Astrocyte (in vitro differentiated cells and primary cell): Measurements from ENCODE around the gene NPAT. TPM values are rescaled to one million over a fixed set of nuclear protein-coding genes. Genes with fewer than 3 reads are reported as not detected.

ENCODE experiments used
- DNase-seq: peaks from one replicate; pipeline ENCODE4 v3.0.0-alpha.2; 2010; ENCODE audit warnings: low read depth
- FAIRE-seq: peaks from 2 replicates; lab custom pipeline; 2011; peaks lifted over from hg19 to GRCh38; lab: Jason Lieb, UNC
- H2AFZ ChIP-seq: 2 replicates; pipeline ENCODE4 v1.6.0; 2012; ENCODE audit warnings: low read depth, low read length, inconsistent platforms
- H3K27ac ChIP-seq: 2 replicates; pipeline ENCODE4 v1.5.1; 2011; ENCODE audit warnings: low read depth, low read length, inconsistent platforms
- H3K27me3 ChIP-seq: 2 replicates; pipeline ENCODE4 v1.6.0; 2011; ENCODE audit warnings: low read length, inconsistent platforms; ENCODE audit not compliant: insufficient read depth
- H3K36me3 ChIP-seq: 2 replicates; pipeline ENCODE4 v1.5.1; 2011; ENCODE audit warnings: low read length, inconsistent platforms; ENCODE audit not compliant: insufficient read depth
- H3K4me1 ChIP-seq: 2 replicates; pipeline ENCODE4 v1.5.1; 2011; ENCODE audit warnings: low read length, inconsistent platforms; ENCODE audit not compliant: insufficient read depth
- H3K4me2 ChIP-seq: 2 replicates; pipeline ENCODE4 v1.6.0; 2012; ENCODE audit warnings: low read length, inconsistent platforms
- H3K4me3 ChIP-seq: 2 replicates; pipeline ENCODE4 v1.5.1; 2011; ENCODE audit warnings: low read depth, mild to moderate bottlenecking, low read length, inconsistent platforms; ENCODE audit not compliant: insufficient read depth
- H3K79me2 ChIP-seq: 2 replicates; pipeline ENCODE4 v1.6.0; 2012; ENCODE audit warnings: mild to moderate bottlenecking, low read length, inconsistent platforms; ENCODE audit not compliant: insufficient read depth
- H3K9ac ChIP-seq: 2 replicates; pipeline ENCODE4 v1.6.0; 2012; ENCODE audit warnings: mild to moderate bottlenecking, low read length, inconsistent platforms
- H3K9me3 ChIP-seq: 2 replicates; pipeline ENCODE4 v1.5.1; 2012; ENCODE audit warnings: low read depth, mild to moderate bottlenecking, low read length, inconsistent platforms; ENCODE audit not compliant: insufficient read depth
- H4K20me1 ChIP-seq: 2 replicates; pipeline ENCODE4 v1.6.0; 2012; ENCODE audit warnings: low read length, inconsistent platforms; ENCODE audit not compliant: insufficient read depth
- H3K27ac Mint-ChIP-seq: one replicate; pipeline ENCODE4 v1.8.0; 2021; ENCODE audit warnings: mild to moderate bottlenecking, mixed read lengths; ENCODE audit not compliant: unreplicated experiment
- H3K27me3 Mint-ChIP-seq: one replicate; pipeline ENCODE4 v1.8.0; 2021; ENCODE audit warnings: low read depth, mixed read lengths; ENCODE audit not compliant: unreplicated experiment
- H3K36me3 Mint-ChIP-seq: one replicate; pipeline ENCODE4 v1.8.0; 2021; ENCODE audit warnings: low read depth, mixed read lengths; ENCODE audit not compliant: unreplicated experiment
- H3K4me1 Mint-ChIP-seq: one replicate; pipeline ENCODE4 v1.8.0; 2021; ENCODE audit warnings: low read depth, mixed read lengths; ENCODE audit not compliant: unreplicated experiment
- H3K4me3 Mint-ChIP-seq: one replicate; pipeline ENCODE4 v1.8.0; 2021; ENCODE audit warnings: mild to moderate bottlenecking, moderate library complexity, mixed read lengths; ENCODE audit not compliant: unreplicated experiment
- H3K9me3 Mint-ChIP-seq: one replicate; pipeline ENCODE4 v1.8.0; 2021; ENCODE audit warnings: mild to moderate bottlenecking, mixed read lengths; ENCODE audit not compliant: unreplicated experiment
- CTCF ChIP-seq: IDR thresholded peaks from 2 replicates; pipeline ENCODE4 v1.5.1; 2011; ENCODE audit warnings: low read depth, mild to moderate bottlenecking, inconsistent platforms, low read length, moderate library complexity; ENCODE audit not compliant: insufficient read depth
- EZH2 ChIP-seq: IDR thresholded peaks from 2 replicates; pipeline ENCODE4 v1.6.1; 2012; ENCODE audit warnings: mild to moderate bottlenecking, low read length, inconsistent platforms; ENCODE audit not compliant: insufficient read depth
- total RNA-seq: library from RNA; stranded (reverse); gene quantifications from 2 replicates; pipeline ENCODE4 v1.2.1, GENCODE V29; 2021

Gene NPAT
- total RNA-seq, 1 donor from 2014 or later: 10.4 TPM

- Histone ChIP-seq H3K4me3 (no peak overlapping the region), H3K4me2 (no peak overlapping the region), H3K27me3 (no peaks in the 10 kb centered on the region), H3K9me3 (no peaks in the 10 kb centered on the region), H4K20me1 (no peaks in the 10 kb centered on the region), H3K9ac (no peak overlapping the region), H3K36me3 (peaks cover 18% of the 10 kb centered on the region), H2AFZ (no peak overlapping the region), H3K4me1 (no peaks in the 10 kb centered on the region), H3K79me2 (no peaks in the 10 kb centered on the region), H3K27ac (no peak overlapping the region)
- Mint-ChIP-seq H3K4me3 (no peak overlapping the region), H3K9me3 (no peaks in the 10 kb centered on the region), H3K27me3 (no peaks in the 10 kb centered on the region), H3K4me1 (no peaks in the 10 kb centered on the region), H3K36me3 (peaks cover 9% of the 10 kb centered on the region), H3K27ac (no peak overlapping the region)
- no peak for DNase-seq
- TF ChIP-seq CTCF (no peak), EZH2 (no peak)
- no peak for FAIRE-seq
Observed at GRCh38 chr11:108246885-108247284, 24.4 kb upstream of the NPAT start.

DNA sequence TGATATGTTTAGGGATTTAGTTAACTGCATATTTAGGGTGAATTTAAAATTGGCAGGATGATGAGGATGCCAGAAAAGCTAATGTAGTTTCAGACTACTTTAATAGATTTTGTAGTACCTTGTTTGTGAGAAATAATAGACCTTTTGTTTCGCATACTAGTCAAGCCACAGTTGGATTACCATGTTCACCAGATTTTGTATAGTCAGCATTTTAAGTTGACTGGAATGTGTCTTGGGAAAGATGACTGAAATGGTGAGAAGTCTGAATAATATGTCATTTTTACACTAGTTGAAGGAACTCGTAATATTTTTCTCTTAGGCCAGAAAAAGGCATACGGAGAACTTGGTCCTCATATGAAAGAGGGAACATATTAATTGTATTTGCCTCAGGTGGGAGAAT lies 23.9 kb upstream of the NPAT start:
- TF ChIP-seq EZH2 (no peak), CTCF (no peak)
- no peak for DNase-seq
- Histone ChIP-seq H3K27ac (no peak overlapping the region), H4K20me1 (no peaks in the 10 kb centered on the region), H2AFZ (no peak overlapping the region), H3K27me3 (no peaks in the 10 kb centered on the region), H3K9me3 (no peaks in the 10 kb centered on the region), H3K9ac (no peak overlapping the region), H3K4me2 (no peak overlapping the region), H3K79me2 (no peaks in the 10 kb centered on the region), H3K4me3 (no peak overlapping the region), H3K4me1 (no peaks in the 10 kb centered on the region), H3K36me3 (peaks cover 18% of the 10 kb centered on the region)
- Mint-ChIP-seq H3K9me3 (no peaks in the 10 kb centered on the region), H3K36me3 (peaks cover 9% of the 10 kb centered on the region), H3K4me1 (no peaks in the 10 kb centered on the region), H3K27me3 (no peaks in the 10 kb centered on the region), H3K27ac (no peak overlapping the region), H3K4me3 (no peak overlapping the region)
- no peak for FAIRE-seq

DNA sequence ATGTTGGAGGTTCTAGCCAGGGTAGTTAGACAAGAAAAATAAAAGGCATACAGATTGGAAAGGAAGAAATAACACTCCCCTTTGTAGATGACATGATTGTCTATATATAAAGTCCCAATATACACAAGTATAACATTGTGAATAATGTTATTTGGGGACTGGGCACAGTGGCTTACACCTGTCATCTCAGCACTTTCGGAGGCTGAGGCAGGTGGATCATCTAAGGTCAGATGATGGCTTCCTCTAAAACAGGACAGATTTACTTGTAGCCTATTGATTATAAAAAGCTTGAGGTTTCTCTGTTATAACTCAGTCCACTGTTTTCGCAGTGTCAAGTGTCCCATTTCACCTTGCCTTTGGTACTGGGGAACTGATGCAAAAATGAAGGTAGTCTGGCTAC lies 20.0 kb upstream of the NPAT start:
- H3K4me1 ChIP-seq: no peaks in the 10 kb centered on the region
- no peak for FAIRE-seq
- Mint-ChIP-seq H3K9me3 (no peaks in the 10 kb centered on the region), H3K4me1 (peaks cover 2% of the 10 kb centered on the region), H3K4me3 (no peak overlapping the region), H3K27me3 (no peaks in the 10 kb centered on the region), H3K36me3 (peaks cover 3% of the 10 kb centered on the region), H3K27ac (no peak overlapping the region)
- no peak overlapping the region for H3K9ac ChIP-seq
- no peak for DNase-seq
- H4K20me1 ChIP-seq: no peaks in the 10 kb centered on the region
- no peaks in the 10 kb centered on the region for H3K27me3 ChIP-seq
- H3K79me2 ChIP-seq: no peaks in the 10 kb centered on the region
- no peaks in the 10 kb centered on the region for H3K9me3 ChIP-seq
- H3K4me3 ChIP-seq: no peak overlapping the region
- no peak overlapping the region for H2AFZ ChIP-seq
- H3K4me2 ChIP-seq: no peak overlapping the region
- peaks cover 9% of the 10 kb centered on the region for H3K36me3 ChIP-seq
- TF ChIP-seq CTCF: no peak
- TF ChIP-seq EZH2: no peak
- H3K27ac ChIP-seq: no peak overlapping the region
